B cell (primary cell): ENCODE data around the gene TALDO1. TPM values are rescaled to one million over a fixed set of nuclear protein-coding genes. Genes with fewer than 3 reads are reported as not detected.

ENCODE experiments used
- ATAC-seq: fragments of 200-7000 bp; cut with Tn5 transposase; one replicate; pipeline ENCODE4 v1.10.0; 2021; ENCODE audit warnings: low read depth, mild to moderate bottlenecking, moderate number of reproducible peaks, moderate library complexity
- CTCF ChIA-PET: fragments of 350-600 bp; sonication (Branson Sonifier 250); formaldehyde crosslinking; loops from one replicate; lab custom pipeline; 2021; ENCODE audit warnings: antibody characterized with exemption, inconsistent platforms; lab: Charles Lee
- POLR2A ChIA-PET: fragments of 350-600 bp; sonication (Branson Sonifier 250); formaldehyde crosslinking; loops from one replicate; lab custom pipeline; 2021; ENCODE audit warnings: antibody characterized with exemption; lab: Charles Lee
- DNase-seq: peaks from one replicate; pipeline ENCODE4 v3.0.0; 2013
- H2AFZ ChIP-seq: 2 replicates; pipeline ENCODE4 v1.6.1; 2012; ENCODE audit warnings: mild to moderate bottlenecking, low read depth, low read length; ENCODE audit not compliant: insufficient read depth, poor library complexity, severe bottlenecking
- H3K27ac ChIP-seq, 2 donors: 1 replicate in 1 of 2; 2 replicates in 1 of 2; pipeline ENCODE4 v1.5.1; 2012 to 2013; ENCODE audit warnings: low read length in 2 of 2, mild to moderate bottlenecking in 2 of 2, moderate library complexity in 1 of 2
- H3K27me3 ChIP-seq, 4 experiments: fragments of 200-600 bp in 1 of 4; sonication (generic) in 1 of 4; replicated peaks in 1 of 4; 1 replicate in 2 of 4; 2 replicates in 2 of 4; pipeline versions ENCODE4 v1.6.1 to v1.7.0; 2013 to 2016; ENCODE audit warnings: low read length in 3 of 4, mild to moderate bottlenecking in 2 of 4, mixed read lengths in 1 of 4, moderate library complexity in 1 of 4; ENCODE audit not compliant: insufficient read depth in 4 of 4, control insufficient read depth in 3 of 4; ENCODE audit errors: control extremely low read depth in 1 of 4
- H3K36me3 ChIP-seq, 2 experiments: replicated peaks in 1 of 2; 1 replicate in 1 of 2; 2 replicates in 1 of 2; pipeline versions ENCODE4 v1.6.1 to v1.7.1; 2013; ENCODE audit warnings: low read length in 1 of 2; ENCODE audit not compliant: insufficient read depth in 2 of 2, control insufficient read depth in 1 of 2; ENCODE audit errors: control extremely low read depth in 1 of 2, extremely low read depth in 1 of 2
- H3K4me1 ChIP-seq, 2 donors: fragments of 200-600 bp in 1 of 2; sonication (generic) in 1 of 2; 1 replicate in 1 of 2; 2 replicates in 1 of 2; pipeline versions ENCODE4 v1.5.1 to v1.6.1; 2013 to 2017; ENCODE audit warnings: low read length in 2 of 2; ENCODE audit not compliant: control insufficient read depth in 2 of 2, insufficient read depth in 2 of 2
- H3K4me2 ChIP-seq: replicated peaks from 2 replicates; pipeline ENCODE3; 2012; ENCODE audit warnings: mild to moderate bottlenecking, low read depth, low read length; ENCODE audit not compliant: poor library complexity, severe bottlenecking
- H3K4me3 ChIP-seq, 5 experiments: fragments of 200-600 bp in 1 of 5; sonication (generic) in 1 of 5; 1 replicate in 3 of 5; 2 replicates in 2 of 5; pipeline versions ENCODE4 v1.5.1 to v1.7.0; 2011 to 2016; ENCODE audit warnings: low read length in 4 of 5, mild to moderate bottlenecking in 4 of 5, low read depth in 2 of 5, control low read depth in 1 of 5, moderate library complexity in 1 of 5; ENCODE audit not compliant: insufficient read depth in 1 of 5; ENCODE audit errors: control extremely low read depth in 1 of 5, extremely low read depth in 1 of 5
- H3K79me2 ChIP-seq: fragments of 200-600 bp; sonication (generic); one replicate; pipeline ENCODE4 v1.6.0; 2016; ENCODE audit warnings: low read length; ENCODE audit not compliant: control insufficient read depth, insufficient read depth
- H3K9ac ChIP-seq: fragments of 200-600 bp; sonication (generic); 2 replicates; pipeline ENCODE4 v1.6.1; 2017; ENCODE audit warnings: mild to moderate bottlenecking, low read length, moderate library complexity
- H3K9me3 ChIP-seq, 3 donors: one replicate each; pipeline versions ENCODE4 v1.6.1 to v1.7.1; 2013; ENCODE audit warnings: low read length in 2 of 3; ENCODE audit not compliant: control insufficient read depth in 2 of 3, insufficient read depth in 1 of 3; ENCODE audit errors: control extremely low read depth in 1 of 3
- H4K20me1 ChIP-seq: 2 replicates; pipeline ENCODE4 v1.6.0; 2012; ENCODE audit warnings: mild to moderate bottlenecking, low read length; ENCODE audit not compliant: insufficient read depth, control insufficient read depth, poor library complexity, severe bottlenecking
- H3K27ac Mint-ChIP-seq: one replicate; pipeline ENCODE4 v1.8.0; 2021; ENCODE audit warnings: mixed read lengths
- H3K27me3 Mint-ChIP-seq: one replicate; pipeline ENCODE4 v1.8.0; 2021; ENCODE audit warnings: mixed read lengths
- H3K4me1 Mint-ChIP-seq: one replicate; pipeline ENCODE4 v1.8.0; 2021; ENCODE audit warnings: mixed read lengths
- H3K4me3 Mint-ChIP-seq: one replicate; pipeline ENCODE4 v1.8.0; 2021; ENCODE audit warnings: mixed read lengths
- H3K9me3 Mint-ChIP-seq: one replicate; pipeline ENCODE4 v1.8.0; 2022; ENCODE audit warnings: mixed read lengths; ENCODE audit not compliant: insufficient read depth
- EZH2 ChIP-seq: IDR thresholded peaks from 2 replicates; pipeline ENCODE4 v1.6.1; 2012; ENCODE audit warnings: borderline replicate concordance, low read depth, mild to moderate bottlenecking, moderate library complexity, low read length; ENCODE audit not compliant: insufficient read depth, poor library complexity, severe bottlenecking
- WGBS: methylation state at CpG from one replicate; pipeline ENCODE4 v1.1.5; 2013; ENCODE audit warnings: missing lambda C conversion rate; ENCODE audit not compliant: insufficient coverage; 5-methylcytosine and 5-hydroxymethylcytosine counted together
- intact Hi-C: fragments of 100-400 bp; cut with micrococcal nuclease; formaldehyde crosslinking; loops from one replicate; pipeline ENCODE4 v1.10.0; 2022
- polyA plus RNA-seq: library from polyadenylated mRNA; depleted of rRNA; stranded (reverse); fragments of >200 nt; gene quantifications from 2 replicates; pipeline ENCODE4 v1.2.3, GENCODE V29; 2012
- total RNA-seq, 2 donors: library from RNA; stranded (reverse); fragments of 120-200 nt in 1 of 2; gene quantifications; 1 replicate in 1 of 2; 2 replicates in 1 of 2; pipeline versions ENCODE4 v1.2.3 to v1.2.4, GENCODE V29; 2013 to 2022
- TF ChIP-seq, protein P1 (sequence below): fragments of 200-600 bp; IDR thresholded peaks from one replicate; pipeline ENCODE4 v1.8.0; 2022; ENCODE audit warnings: antibody characterized with exemption, mild to moderate bottlenecking

Gene TALDO1
- total and polyA plus RNA-seq, 2 donors (not counting 1 experiment from before 2014, with no cell fraction given) = 82.4 to 116 TPM

DNA sequence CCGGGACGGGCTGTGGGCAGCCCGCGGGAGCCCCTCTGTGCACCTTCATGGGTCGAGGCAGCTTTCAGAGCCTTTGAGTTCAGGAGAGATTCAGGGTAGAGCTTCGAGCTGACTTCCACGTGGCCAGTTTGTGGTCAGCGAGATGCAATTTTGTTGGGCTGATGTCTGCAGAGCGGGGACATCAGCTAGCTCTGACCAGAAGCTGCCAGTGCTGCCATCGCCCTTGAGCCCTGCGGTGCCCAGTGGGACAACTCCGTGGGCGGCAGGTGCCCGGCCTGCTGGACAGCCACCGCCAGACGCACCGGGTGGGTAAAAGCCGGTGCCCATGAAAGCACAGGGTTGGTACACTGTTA lies 719 bp downstream of the TALDO1 start:
- H3K9me3 Mint-ChIP-seq = no peaks in the 10 kb centered on the region
- TF ChIP-seq, protein P1, sequence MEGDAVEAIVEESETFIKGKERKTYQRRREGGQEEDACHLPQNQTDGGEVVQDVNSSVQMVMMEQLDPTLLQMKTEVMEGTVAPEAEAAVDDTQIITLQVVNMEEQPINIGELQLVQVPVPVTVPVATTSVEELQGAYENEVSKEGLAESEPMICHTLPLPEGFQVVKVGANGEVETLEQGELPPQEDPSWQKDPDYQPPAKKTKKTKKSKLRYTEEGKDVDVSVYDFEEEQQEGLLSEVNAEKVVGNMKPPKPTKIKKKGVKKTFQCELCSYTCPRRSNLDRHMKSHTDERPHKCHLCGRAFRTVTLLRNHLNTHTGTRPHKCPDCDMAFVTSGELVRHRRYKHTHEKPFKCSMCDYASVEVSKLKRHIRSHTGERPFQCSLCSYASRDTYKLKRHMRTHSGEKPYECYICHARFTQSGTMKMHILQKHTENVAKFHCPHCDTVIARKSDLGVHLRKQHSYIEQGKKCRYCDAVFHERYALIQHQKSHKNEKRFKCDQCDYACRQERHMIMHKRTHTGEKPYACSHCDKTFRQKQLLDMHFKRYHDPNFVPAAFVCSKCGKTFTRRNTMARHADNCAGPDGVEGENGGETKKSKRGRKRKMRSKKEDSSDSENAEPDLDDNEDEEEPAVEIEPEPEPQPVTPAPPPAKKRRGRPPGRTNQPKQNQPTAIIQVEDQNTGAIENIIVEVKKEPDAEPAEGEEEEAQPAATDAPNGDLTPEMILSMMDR = no peak
- TF ChIP-seq EZH2 = no peak
- H3K4me1 Mint-ChIP-seq = peaks cover 16% of the 10 kb centered on the region
- H3K9ac ChIP-seq = peak overlapping the region; percentile 73
- H3K4me3 Mint-ChIP-seq = peak overlapping the region; percentile 88
- no peak for ATAC-seq
- H3K27ac Mint-ChIP-seq = peak overlapping the region; percentile 83
- H3K9me3 ChIP-seq = no peaks in the 10 kb centered on the region
- peaks cover 50% of the 10 kb centered on the region for H3K79me2 ChIP-seq
- intact Hi-C loops = loop anchor here (5.0 kb wide), 1 partner anchor 186 kb away; the partner anchor contains the start of genes LMNTD2 and RASSF7
- peak overlapping the region; percentile 85 for H2AFZ ChIP-seq
- peak overlapping the region; percentile 97 for H3K4me2 ChIP-seq
- no peaks in the 10 kb centered on the region for H3K27me3 Mint-ChIP-seq
- H3K27me3 ChIP-seq = no peaks in the 10 kb centered on the region
- peak overlapping the region; percentile 54 to 88 (median 73) for H3K4me3 ChIP-seq
- WGBS = under 1% methylated on average over 18 of the region's 18 CpGs
- peaks cover 17 to 27% of the 10 kb centered on the region in 2 donors for H3K4me1 ChIP-seq
- peak; percentile 39 for DNase-seq
- CTCF ChIA-PET = interaction anchor here (0.8 to 1.9 kb wide), 9 partner anchors 16 to 193 kb away, joined by 3 to 13 read pairs (median 4); partner anchors contain the start of genes DEAF1 and TMEM80
- peaks cover 46% of the 10 kb centered on the region for H4K20me1 ChIP-seq
- peak overlapping the region; percentile 31 to 77 for H3K27ac ChIP-seq
- H3K36me3 ChIP-seq = no peaks in the 10 kb centered on the region
- POLR2A ChIA-PET = interaction anchor here (1.4 kb wide), 1 partner anchor 53 kb away, joined by 4 read pairs; the partner anchor contains the start of genes DEAF1 and TMEM80

DNA sequence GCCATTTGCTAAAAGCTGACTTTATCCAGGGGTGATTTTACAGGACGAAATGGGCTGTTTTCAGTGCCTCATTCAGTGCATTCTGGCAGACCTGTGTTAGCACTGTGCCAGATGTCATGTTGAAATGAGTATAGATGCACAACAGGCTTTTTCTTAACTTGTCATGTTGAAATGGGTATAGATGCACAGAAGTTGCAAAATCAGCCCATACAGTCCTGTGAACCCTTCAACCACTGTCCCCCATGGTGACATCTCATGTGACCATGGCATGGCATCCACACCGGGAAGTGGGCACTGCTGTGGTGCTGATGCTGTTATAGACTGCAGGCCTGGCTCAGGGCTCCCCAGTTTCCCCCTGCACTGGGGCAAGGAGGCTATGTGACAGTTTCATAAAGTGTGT lies 2.5 kb downstream of the TALDO1 start:
- intact Hi-C loops = loop anchor here (5.0 kb wide), 1 partner anchor 187 kb away; the partner anchor contains the start of genes LMNTD2 and RASSF7
- no peak overlapping the region for H3K4me2 ChIP-seq
- Mint-ChIP-seq H3K27me3 (no peaks in the 10 kb centered on the region), H3K9me3 (no peaks in the 10 kb centered on the region), H3K4me3 (peak overlapping the region; percentile 49), H3K4me1 (peaks cover 16% of the 10 kb centered on the region), H3K27ac (peak overlapping the region; percentile 20)
- 38% methylated on average over 2 of the region's 2 CpGs for WGBS
- no peaks in the 10 kb centered on the region for H3K36me3 ChIP-seq
- CTCF ChIA-PET = interaction anchor here (0.7 to 2.5 kb wide), 3 partner anchors 14 to 44 kb away, joined by 3 to 9 read pairs (median 9); no protein-coding TSS in a partner anchor
- H4K20me1 ChIP-seq = peaks cover 46% of the 10 kb centered on the region
- no peak for DNase-seq
- no peak overlapping the region for H2AFZ ChIP-seq
- H3K4me3 ChIP-seq = peak overlapping the region in 1 of 5 experiments; percentile 67
- no peak overlapping the region for H3K9ac ChIP-seq
- no peak for ATAC-seq
- no peak overlapping the region for H3K27ac ChIP-seq
- peaks cover 66% of the 10 kb centered on the region for H3K79me2 ChIP-seq
- POLR2A ChIA-PET = interaction anchor here (0.6 kb wide), 1 partner anchor 28 kb away, joined by 9 read pairs; no protein-coding TSS in a partner anchor
- H3K27me3 ChIP-seq = no peaks in the 10 kb centered on the region
- no peaks in the 10 kb centered on the region for H3K9me3 ChIP-seq
- H3K4me1 ChIP-seq = peaks cover 17 to 27% of the 10 kb centered on the region in 2 donors
- TF ChIP-seq EZH2 = no peak
- TF ChIP-seq, protein P1 = no peak
